Activated T-helper 1 cell treated with anti-CD3 and anti-CD28 coated beads, Interleukin-12 subunit alpha, Interleukin-12 subunit beta, Interleukin-2, Interleukin-4 antibody, amounts not matched to agents 30 ng/mL and 10 ng/mL and 1 ng/mL, durations not matched to agents 14 hours and 24 hours and 36 hours (primary cell): ENCODE measurements around the gene SLC9A4. TPM values are rescaled to one million over a fixed set of nuclear protein-coding genes. Genes with fewer than 3 reads are reported as not detected.
"Not testable (repeated sequence)": the region's sequence is repeated elsewhere in the genome, so short reads cannot be mapped to it uniquely, and the experiment has no call there.

ENCODE experiments used
- DNase-seq: peaks from one replicate; pipeline ENCODE4 v3.0.0; 2021; ENCODE audit warnings: low spot score
- H3K27ac Mint-ChIP-seq: one replicate; pipeline ENCODE4 v1.8.0; 2021; ENCODE audit warnings: mild to moderate bottlenecking, mixed read lengths
- H3K27me3 Mint-ChIP-seq: one replicate; pipeline ENCODE4 v1.8.0; 2022; ENCODE audit warnings: mild to moderate bottlenecking, moderate library complexity, mixed read lengths; ENCODE audit not compliant: insufficient read depth
- H3K36me3 Mint-ChIP-seq: one replicate; pipeline ENCODE4 v1.8.0; 2021; ENCODE audit warnings: low read depth, mixed read lengths
- H3K4me1 Mint-ChIP-seq: one replicate; pipeline ENCODE4 v1.8.0; 2021; ENCODE audit warnings: low read depth, mixed read lengths
- H3K4me3 Mint-ChIP-seq: one replicate; pipeline ENCODE4 v1.8.0; 2021; ENCODE audit warnings: mild to moderate bottlenecking, moderate library complexity, mixed read lengths
- H3K9me3 Mint-ChIP-seq: one replicate; pipeline ENCODE4 v1.8.0; 2021; ENCODE audit warnings: mixed read lengths
- intact Hi-C: fragments of 100-400 bp; cut with micrococcal nuclease; formaldehyde crosslinking; loops from one replicate; pipeline ENCODE4 v1.15.1; 2024
- total RNA-seq: library from RNA; stranded (reverse); gene quantifications from 2 replicates; pipeline ENCODE4 v1.2.3, GENCODE V29; 2022

Gene SLC9A4
- total RNA-seq, 1 donor from 2014 or later, result not detected

- intact Hi-C loops, result no loop called here
- Mint-ChIP-seq H3K36me3 (peaks cover 4% of the 10 kb centered on the region), H3K27ac (no peak overlapping the region), H3K9me3 (peaks cover 15% of the 10 kb centered on the region), H3K4me3 (no peak overlapping the region), H3K27me3 (peaks cover 11% of the 10 kb centered on the region), H3K4me1 (no peaks in the 10 kb centered on the region)
- no peak for DNase-seq
These were observed 71.2 kb downstream of the SLC9A4 start for GRCh38 chr2:102544182-102544581.

- Mint-ChIP-seq H3K27me3 (peaks cover 9% of the 10 kb centered on the region), H3K36me3 (peaks cover 4% of the 10 kb centered on the region), H3K27ac (no peak overlapping the region), H3K4me3 (no peak overlapping the region), H3K9me3 (peaks cover 19% of the 10 kb centered on the region), H3K4me1 (no peaks in the 10 kb centered on the region)
- DNase-seq, result no peak
- intact Hi-C loops, result no loop called here
These were observed 74.4 kb downstream of the SLC9A4 start for GRCh38 chr2:102547462-102547861.

- peaks cover 19% of the 10 kb centered on the region for H3K9me3 Mint-ChIP-seq
- no peak overlapping the region for H3K4me3 Mint-ChIP-seq
- H3K27me3 Mint-ChIP-seq, result peaks cover 13% of the 10 kb centered on the region
- peaks cover 4% of the 10 kb centered on the region for H3K36me3 Mint-ChIP-seq
- no peak overlapping the region for H3K27ac Mint-ChIP-seq
- intact Hi-C loops, result no loop called here
- no peak for DNase-seq
- no peaks in the 10 kb centered on the region for H3K4me1 Mint-ChIP-seq
These were observed 76.0 kb downstream of the SLC9A4 start for GRCh38 chr2:102549027-102549426.

- Mint-ChIP-seq H3K36me3 (peaks cover 4% of the 10 kb centered on the region), H3K4me3 (no peak overlapping the region), H3K27me3 (peaks cover 11% of the 10 kb centered on the region), H3K4me1 (no peaks in the 10 kb centered on the region), H3K9me3 (peaks cover 19% of the 10 kb centered on the region), H3K27ac (no peak overlapping the region)
- intact Hi-C loops, result no loop called here
- DNase-seq, result no peak
These were observed 77.1 kb downstream of the SLC9A4 start for GRCh38 chr2:102550151-102550550.

- peaks cover 19% of the 10 kb centered on the region for H3K9me3 Mint-ChIP-seq
- intact Hi-C loops, result no loop called here
- no peaks in the 10 kb centered on the region for H3K4me1 Mint-ChIP-seq
These were observed 78.5 kb downstream of the SLC9A4 start for GRCh38 chr2:102551329-102552096.

GRCh38 chr2:102553601-102554000, 80.6 kb downstream of the SLC9A4 start:
- intact Hi-C loops, result no loop called here
- H3K4me1 Mint-ChIP-seq, result no peaks in the 10 kb centered on the region
- peaks cover 2% of the 10 kb centered on the region for H3K36me3 Mint-ChIP-seq
- no peak overlapping the region for H3K27ac Mint-ChIP-seq
- no peak for DNase-seq
- H3K27me3 Mint-ChIP-seq, result peaks cover 9% of the 10 kb centered on the region
- no peak overlapping the region for H3K4me3 Mint-ChIP-seq
- peaks cover 9% of the 10 kb centered on the region for H3K9me3 Mint-ChIP-seq

More at GRCh38 chr2:102551329-102552096, 78.5 kb downstream of the SLC9A4 start:
- H3K27ac Mint-ChIP-seq, result no peak overlapping the region
- H3K4me3 Mint-ChIP-seq, result no peak overlapping the region
- H3K36me3 Mint-ChIP-seq, result peaks cover 4% of the 10 kb centered on the region
- H3K27me3 Mint-ChIP-seq, result peaks cover 11% of the 10 kb centered on the region
- DNase-seq, result no peak

GRCh38 chr2:102558463-102558862, 85.4 kb downstream of the SLC9A4 start:
- Mint-ChIP-seq H3K4me3 (no peak overlapping the region), H3K9me3 (no peaks in the 10 kb centered on the region), H3K27me3 (peaks cover 8% of the 10 kb centered on the region), H3K27ac (no peak overlapping the region), H3K36me3 (no peaks in the 10 kb centered on the region), H3K4me1 (no peaks in the 10 kb centered on the region)
- DNase-seq, result no peak
- intact Hi-C loops, result no loop called here

GRCh38 chr2:102562542-102562941, 89.5 kb downstream of the SLC9A4 start:
- H3K36me3 Mint-ChIP-seq, H3K4me1 Mint-ChIP-seq, H3K4me3 Mint-ChIP-seq, DNase-seq, intact Hi-C loops, H3K27ac Mint-ChIP-seq, H3K27me3 Mint-ChIP-seq: not testable (repeated sequence)
- peaks cover 18% of the 10 kb centered on the region for H3K9me3 Mint-ChIP-seq

- H3K36me3 Mint-ChIP-seq, result no peaks in the 10 kb centered on the region
- no peak for DNase-seq
- intact Hi-C loops, result no loop called here
- H3K4me1 Mint-ChIP-seq, result no peaks in the 10 kb centered on the region
- no peak overlapping the region for H3K4me3 Mint-ChIP-seq
- peaks cover 4% of the 10 kb centered on the region for H3K9me3 Mint-ChIP-seq
- no peak overlapping the region for H3K27ac Mint-ChIP-seq
- peaks cover 2% of the 10 kb centered on the region for H3K27me3 Mint-ChIP-seq
These were observed 102.9 kb downstream of the SLC9A4 start for GRCh38 chr2:102575888-102576287.

GRCh38 chr2:102578376-102578775, 105.3 kb downstream of the SLC9A4 start:
- intact Hi-C loops, result no loop called here
- H3K27me3 Mint-ChIP-seq, result peaks cover 2% of the 10 kb centered on the region

GRCh38 chr2:102581911-102582310, 108.9 kb downstream of the SLC9A4 start:
- DNase-seq, result no peak
- no peak overlapping the region for H3K4me3 Mint-ChIP-seq
- peaks cover 5% of the 10 kb centered on the region for H3K4me1 Mint-ChIP-seq
- intact Hi-C loops, result no loop called here
- H3K36me3 Mint-ChIP-seq, result no peaks in the 10 kb centered on the region
- no peak overlapping the region for H3K27ac Mint-ChIP-seq
- peaks cover 9% of the 10 kb centered on the region for H3K9me3 Mint-ChIP-seq
- H3K27me3 Mint-ChIP-seq, result no peaks in the 10 kb centered on the region

More at GRCh38 chr2:102578376-102578775, 105.3 kb downstream of the SLC9A4 start:
- DNase-seq, result no peak
- Mint-ChIP-seq H3K4me3 (no peak overlapping the region), H3K9me3 (peaks cover 5% of the 10 kb centered on the region), H3K27ac (no peak overlapping the region), H3K36me3 (no peaks in the 10 kb centered on the region), H3K4me1 (peaks cover 5% of the 10 kb centered on the region)

GRCh38 chr2:102582845-102583244, 109.8 kb downstream of the SLC9A4 start:
- H3K9me3 Mint-ChIP-seq, result peaks cover 9% of the 10 kb centered on the region
- intact Hi-C loops, result no loop called here
- H3K4me3 Mint-ChIP-seq, result no peak overlapping the region
- H3K27ac Mint-ChIP-seq, result no peak overlapping the region
- H3K36me3 Mint-ChIP-seq, result no peaks in the 10 kb centered on the region
- no peaks in the 10 kb centered on the region for H3K27me3 Mint-ChIP-seq
- no peak for DNase-seq
- H3K4me1 Mint-ChIP-seq, result peaks cover 5% of the 10 kb centered on the region
